H9 (cell line): Measurements from ENCODE around the gene HBZ. TPM values are rescaled to one million over a fixed set of nuclear protein-coding genes. Genes with fewer than 3 reads are reported as not detected.
A peak's percentile ranks its signal among the peaks of the same experiment; 100 is the strongest.

Source experiments
- DNase-seq: peaks from one replicate; pipeline ENCODE4 v3.0.0-alpha.2; 2017
- H2AFZ ChIP-seq: one replicate; pipeline ENCODE4 v1.6.1; 2013; ENCODE audit warnings: mild to moderate bottlenecking, low read length, control low read depth, moderate library complexity
- H2AK5ac ChIP-seq: 2 replicates; pipeline ENCODE4 v1.6.1; 2013; ENCODE audit warnings: low read length, control low read depth, mixed read lengths; ENCODE audit not compliant: insufficient read length
- H2BK120ac ChIP-seq: one replicate; pipeline ENCODE4 v1.6.1; 2013; ENCODE audit warnings: low read depth, mild to moderate bottlenecking, low read length, control low read depth, inconsistent platforms; ENCODE audit not compliant: poor library complexity, severe bottlenecking
- H2BK12ac ChIP-seq: 2 replicates; pipeline ENCODE4 v1.6.1; 2013; ENCODE audit warnings: low read length, control low read depth, mixed read lengths, low read depth; ENCODE audit not compliant: insufficient read length
- H2BK15ac ChIP-seq: 2 replicates; pipeline ENCODE4 v1.6.1; 2013; ENCODE audit warnings: low read depth, low read length, control low read depth
- H2BK20ac ChIP-seq: one replicate; pipeline ENCODE4 v1.6.1; 2013; ENCODE audit warnings: low read depth, mild to moderate bottlenecking, low read length, control low read depth, inconsistent platforms; ENCODE audit not compliant: poor library complexity, severe bottlenecking
- H2BK5ac ChIP-seq: 2 replicates; pipeline ENCODE4 v1.6.1; 2013; ENCODE audit warnings: low read length, control low read depth, mixed read lengths; ENCODE audit not compliant: insufficient read length
- H3K14ac ChIP-seq: 2 replicates; pipeline ENCODE4 v1.6.1; 2013; ENCODE audit warnings: low read length, control low read depth; ENCODE audit not compliant: insufficient read depth
- H3K18ac ChIP-seq: 2 replicates; pipeline ENCODE4 v1.6.1; 2013; ENCODE audit warnings: low read depth, mild to moderate bottlenecking, mixed read lengths, low read length, control low read depth; ENCODE audit not compliant: insufficient read length
- H3K23ac ChIP-seq: 2 replicates; pipeline ENCODE4 v1.6.1; 2013; ENCODE audit warnings: low read length, control low read depth, mixed read lengths, low read depth; ENCODE audit not compliant: insufficient read length
- H3K23me2 ChIP-seq: 2 replicates; pipeline ENCODE4 v1.6.1; 2013; ENCODE audit warnings: low read depth, mild to moderate bottlenecking, mixed read lengths, low read length, control low read depth; ENCODE audit not compliant: insufficient read length, poor library complexity, severe bottlenecking
- H3K27ac ChIP-seq: 2 replicates; pipeline ENCODE4 v1.5.1; 2013; ENCODE audit warnings: low read length, control low read depth, mixed read lengths, low read depth; ENCODE audit not compliant: insufficient read length
- H3K27me3 ChIP-seq: 2 replicates; pipeline ENCODE4 v1.6.1; 2013; ENCODE audit warnings: low read length, control low read depth, inconsistent platforms; ENCODE audit not compliant: insufficient read depth
- H3K4ac ChIP-seq: 2 replicates; pipeline ENCODE4 v1.6.1; 2013; ENCODE audit warnings: low read depth, mild to moderate bottlenecking, control low read depth, inconsistent platforms, low read length, moderate library complexity
- H3K4me1 ChIP-seq: 2 replicates; pipeline ENCODE4 v1.6.1; 2013; ENCODE audit warnings: low read length, control low read depth, inconsistent platforms; ENCODE audit not compliant: insufficient read depth
- H3K4me2 ChIP-seq: 2 replicates; pipeline ENCODE4 v1.6.1; 2013; ENCODE audit warnings: low read length, control low read depth, mixed read lengths; ENCODE audit not compliant: insufficient read length, insufficient read depth
- H3K56ac ChIP-seq: 2 replicates; pipeline ENCODE4 v1.6.1; 2013; ENCODE audit warnings: low read depth, mild to moderate bottlenecking, mixed read lengths, low read length, control low read depth; ENCODE audit not compliant: insufficient read length
- H3K79me1 ChIP-seq: 2 replicates; pipeline ENCODE4 v1.6.1; 2013; ENCODE audit warnings: low read depth, mild to moderate bottlenecking, moderate library complexity, low read length, control low read depth, inconsistent platforms; ENCODE audit not compliant: insufficient read depth, poor library complexity, severe bottlenecking
- H3K79me2 ChIP-seq: 2 replicates; pipeline ENCODE4 v1.6.1; 2013; ENCODE audit warnings: low read length, control low read depth, inconsistent platforms; ENCODE audit not compliant: insufficient read depth
- H3K9ac ChIP-seq: 2 replicates; pipeline ENCODE4 v1.6.1; 2013; ENCODE audit warnings: low read length, control low read depth, mixed read lengths; ENCODE audit not compliant: insufficient read length; ENCODE audit errors: extremely low read depth
- H3K9me3 ChIP-seq: one replicate; pipeline ENCODE4 v1.6.1; 2013; ENCODE audit warnings: low read depth, low read length, inconsistent platforms; ENCODE audit not compliant: control insufficient read depth
- H3T11ph ChIP-seq: one replicate; pipeline ENCODE4 v1.6.1; 2013; ENCODE audit warnings: mild to moderate bottlenecking, low read length, control low read depth, inconsistent platforms
- H4K20me1 ChIP-seq: one replicate; pipeline ENCODE4 v1.6.1; 2013; ENCODE audit not compliant: control insufficient read depth, insufficient read length, insufficient read depth
- H4K5ac ChIP-seq: 2 replicates; pipeline ENCODE4 v1.6.1; 2013; ENCODE audit warnings: low read depth, mild to moderate bottlenecking, mixed read lengths, low read length, control low read depth; ENCODE audit not compliant: insufficient read length
- H4K8ac ChIP-seq: replicated peaks from 2 replicates; pipeline ENCODE4 v1.6.1; 2013; ENCODE audit warnings: low read length, control low read depth, mixed read lengths, low read depth; ENCODE audit not compliant: insufficient read length
- H4K91ac ChIP-seq: 2 replicates; pipeline ENCODE4 v1.6.1; 2013; ENCODE audit warnings: low read depth, mild to moderate bottlenecking, moderate library complexity, mixed read lengths, low read length, control low read depth; ENCODE audit not compliant: insufficient read length
- H3K27ac Mint-ChIP-seq, 3 experiments: 2 replicates in 2 of 3; 3 replicates in 1 of 3; pipeline ENCODE4 v1.8.0; 2020 to 2021; ENCODE audit warnings: mixed read lengths in 3 of 3, mild to moderate bottlenecking in 1 of 3, moderate library complexity in 1 of 3
- H3K27me3 Mint-ChIP-seq: 2 replicates; pipeline ENCODE4 v1.8.0; 2021; ENCODE audit warnings: low read depth, mild to moderate bottlenecking, moderate library complexity, mixed read lengths
- H3K36me3 Mint-ChIP-seq, 3 experiments: 2 replicates in 2 of 3; 3 replicates in 1 of 3; pipeline ENCODE4 v1.8.0; 2020 to 2021; ENCODE audit warnings: low read depth in 3 of 3, mixed read lengths in 3 of 3; ENCODE audit not compliant: insufficient read depth in 1 of 3
- H3K4me1 Mint-ChIP-seq, 2 experiments: 2 replicates each; pipeline ENCODE4 v1.8.0; 2020; ENCODE audit warnings: mixed read lengths in 2 of 2
- H3K4me3 Mint-ChIP-seq, 2 experiments: 2 replicates in 1 of 2; 3 replicates in 1 of 2; pipeline ENCODE4 v1.8.0; 2020 to 2021; ENCODE audit warnings: mild to moderate bottlenecking in 2 of 2, mixed read lengths in 2 of 2, moderate library complexity in 1 of 2
- H3K9me3 Mint-ChIP-seq, 2 experiments: 2 replicates in 1 of 2; 3 replicates in 1 of 2; pipeline ENCODE4 v1.8.0; 2020; ENCODE audit warnings: mild to moderate bottlenecking in 2 of 2, mixed read lengths in 2 of 2, moderate library complexity in 1 of 2
- CTCF ChIP-seq: fragments of 200-600 bp; sonication (generic); conservative IDR thresholded peaks from 3 replicates; pipeline ENCODE4 v1.8.0; 2021; ENCODE audit warnings: antibody characterized with exemption, mild to moderate bottlenecking
- WGBS: extraction: QIAGEN DNeasy Blood & Tissue Kit; methylation state at CpG from one replicate; pipeline ENCODE4 v1.1.7; 2013; ENCODE audit warnings: missing lambda C conversion rate, low lambda C conversion rate, mixed read lengths; ENCODE audit not compliant: insufficient read length; ENCODE audit errors: extremely low coverage; 5-methylcytosine and 5-hydroxymethylcytosine counted together
- total RNA-seq: library from RNA; stranded (reverse); gene quantifications from 2 replicates; pipeline ENCODE4 v1.2.1, GENCODE V29; 2021

HBZ gene
- total RNA-seq, 1 experiment from 2014 or later: not detected

GRCh38 chr16:104928-105327 lies 47.5 kb upstream of the HBZ start:
- Histone ChIP-seq H3K4me1 (no peaks in the 10 kb centered on the region), H2BK12ac (no peak overlapping the region), H2BK15ac (no peak overlapping the region), H3K27me3 (no peaks in the 10 kb centered on the region), H2AFZ (no peak overlapping the region), H3K23ac (no peak overlapping the region), H2BK120ac (no peak overlapping the region), H4K5ac (no peak overlapping the region), H3K14ac (no peak overlapping the region), H3K27ac (no peak overlapping the region), H3K9me3 (no peaks in the 10 kb centered on the region), H3K18ac (no peak overlapping the region), H3K79me2 (no peaks in the 10 kb centered on the region), H3T11ph (no peak overlapping the region), H2BK20ac (no peak overlapping the region), H3K23me2 (no peaks in the 10 kb centered on the region), H3K4me2 (no peak overlapping the region), H3K4ac (no peak overlapping the region), H4K91ac (no peak overlapping the region), H4K8ac (no peak overlapping the region), H3K9ac (no peak overlapping the region), H4K20me1 (no peaks in the 10 kb centered on the region), H2AK5ac (no peak overlapping the region), H3K79me1 (no peaks in the 10 kb centered on the region), H2BK5ac (no peak overlapping the region), H3K56ac (no peak overlapping the region)
- peaks cover 14 to 18% of the 10 kb centered on the region in 2 experiments for H3K4me1 Mint-ChIP-seq
- H3K27me3 Mint-ChIP-seq: no peaks in the 10 kb centered on the region
- H3K27ac Mint-ChIP-seq: peak overlapping the region in 1 of 3 experiments; percentile 14; a peak in 1 of 7 replicates
- H3K9me3 Mint-ChIP-seq: no peaks in the 10 kb centered on the region
- DNase-seq: no peak
- peaks cover 1 to 39% (median 14%) of the 10 kb centered on the region in 3 experiments; a peak in 5 of 7 replicates for H3K36me3 Mint-ChIP-seq
- no CpG with 5 or more reads among the region's 3 CpGs for WGBS
- H3K4me3 Mint-ChIP-seq: no peak overlapping the region
- no peak for TF ChIP-seq CTCF
